Skeletal muscle tissue (tissue), 4 donors: ENCODE results near the gene CCN2. TPM values are rescaled to one million over a fixed set of nuclear protein-coding genes. Genes with fewer than 3 reads are reported as not detected.

Experiments
- H3K27ac ChIP-seq: one replicate; pipeline ENCODE4 v1.7.0; 2013; ENCODE audit warnings: mild to moderate bottlenecking, low read depth, low read length, inconsistent platforms
- H3K27me3 ChIP-seq, 3 donors: one replicate each; pipeline ENCODE4 v1.7.0; 2013; ENCODE audit warnings: low read length in 3 of 3; ENCODE audit not compliant: control insufficient read depth in 3 of 3, insufficient read depth in 3 of 3
- H3K36me3 ChIP-seq, 3 donors: one replicate each; pipeline ENCODE4 v1.7.0; 2013; ENCODE audit warnings: low read length in 3 of 3; ENCODE audit not compliant: control insufficient read depth in 3 of 3, insufficient read depth in 3 of 3
- H3K4me1 ChIP-seq, 3 donors: one replicate each; pipeline ENCODE4 v1.7.0; 2013; ENCODE audit warnings: low read length in 3 of 3, mild to moderate bottlenecking in 3 of 3; ENCODE audit not compliant: control insufficient read depth in 3 of 3, insufficient read depth in 3 of 3
- H3K4me3 ChIP-seq, 3 donors: one replicate each; pipeline ENCODE4 v1.7.0; 2013; ENCODE audit warnings: low read length in 3 of 3
- H3K9ac ChIP-seq, 3 donors: one replicate each; pipeline ENCODE4 v1.7.0; 2013; ENCODE audit warnings: low read length in 3 of 3, mild to moderate bottlenecking in 3 of 3, moderate library complexity in 2 of 3, low read depth in 1 of 3
- H3K9me3 ChIP-seq, 3 donors: one replicate each; pipeline ENCODE4 v1.7.0; 2013; ENCODE audit warnings: low read length in 3 of 3; ENCODE audit not compliant: control insufficient read depth in 3 of 3
- total RNA-seq: library from RNA; depleted of rRNA; stranded (reverse); fragments of >200 nt; gene quantifications from one replicate; pipeline ENCODE4 v1.2.3, GENCODE V29; 2014
- donor health status: Osteomylitis.

Gene CCN2
- total RNA-seq, 1 donor from 2014 or later = 29.7 TPM

DNA sequence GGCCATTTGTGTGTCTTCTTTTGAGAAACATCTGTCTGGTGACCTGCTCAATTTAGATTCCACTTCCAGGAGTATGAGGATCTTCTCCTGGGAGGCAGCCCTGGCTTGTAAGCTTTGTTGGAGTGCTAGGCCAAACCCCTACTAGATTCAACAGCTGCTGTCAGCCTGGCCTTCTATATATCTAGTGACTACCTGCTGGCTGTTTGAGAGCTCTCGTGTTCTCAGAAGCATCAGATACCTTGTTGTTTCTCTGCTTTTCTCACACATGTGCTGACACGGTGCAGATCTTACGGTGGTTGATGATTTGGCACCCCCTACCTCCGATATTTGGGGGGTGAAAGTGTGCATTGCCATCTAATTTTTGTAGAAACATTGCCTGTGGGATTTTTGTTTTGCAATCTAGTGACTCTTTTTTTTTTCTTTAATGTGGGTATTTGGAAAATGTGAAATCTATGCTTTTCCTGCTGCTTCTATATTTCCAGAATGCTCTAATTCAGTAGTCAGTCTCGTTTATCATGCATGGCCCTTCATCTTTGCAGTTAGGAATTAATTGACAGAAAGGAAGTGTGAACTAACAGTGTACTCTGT is 4.7 kb downstream of the CCN2 start:
- Histone ChIP-seq H3K4me1 (peaks cover 7 to 10% (median 9%) of the 10 kb centered on the region in 3 donors), H3K36me3 (peaks cover 0 to 3% (median 0%) of the 10 kb centered on the region in 3 donors), H3K27me3 (peaks cover 0 to 19% (median 16%) of the 10 kb centered on the region in 3 donors), H3K4me3 (no peak overlapping the region), H3K27ac (no peak overlapping the region), H3K9ac (no peak overlapping the region), H3K9me3 (no peaks in the 10 kb centered on the region)

DNA sequence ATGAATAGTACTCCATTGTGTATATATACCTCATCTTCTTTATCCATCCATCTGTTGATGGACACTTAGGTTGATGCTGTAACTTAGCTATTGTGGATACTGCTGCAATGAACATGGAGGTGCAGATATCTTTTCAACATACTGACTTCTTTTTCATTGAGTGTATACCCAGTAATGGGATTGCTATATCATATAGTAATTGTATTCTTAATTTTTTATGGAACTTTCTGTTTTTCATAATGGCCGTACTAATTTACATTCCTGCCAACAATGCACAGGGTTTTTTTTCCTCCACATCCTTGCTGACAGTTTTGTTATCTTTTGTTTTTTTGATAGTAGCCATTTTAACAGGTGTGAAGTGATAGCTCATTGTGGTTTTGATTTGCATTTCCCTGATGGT is 5.2 kb downstream of the CCN2 start:
- no peak overlapping the region for H3K9ac ChIP-seq

DNA sequence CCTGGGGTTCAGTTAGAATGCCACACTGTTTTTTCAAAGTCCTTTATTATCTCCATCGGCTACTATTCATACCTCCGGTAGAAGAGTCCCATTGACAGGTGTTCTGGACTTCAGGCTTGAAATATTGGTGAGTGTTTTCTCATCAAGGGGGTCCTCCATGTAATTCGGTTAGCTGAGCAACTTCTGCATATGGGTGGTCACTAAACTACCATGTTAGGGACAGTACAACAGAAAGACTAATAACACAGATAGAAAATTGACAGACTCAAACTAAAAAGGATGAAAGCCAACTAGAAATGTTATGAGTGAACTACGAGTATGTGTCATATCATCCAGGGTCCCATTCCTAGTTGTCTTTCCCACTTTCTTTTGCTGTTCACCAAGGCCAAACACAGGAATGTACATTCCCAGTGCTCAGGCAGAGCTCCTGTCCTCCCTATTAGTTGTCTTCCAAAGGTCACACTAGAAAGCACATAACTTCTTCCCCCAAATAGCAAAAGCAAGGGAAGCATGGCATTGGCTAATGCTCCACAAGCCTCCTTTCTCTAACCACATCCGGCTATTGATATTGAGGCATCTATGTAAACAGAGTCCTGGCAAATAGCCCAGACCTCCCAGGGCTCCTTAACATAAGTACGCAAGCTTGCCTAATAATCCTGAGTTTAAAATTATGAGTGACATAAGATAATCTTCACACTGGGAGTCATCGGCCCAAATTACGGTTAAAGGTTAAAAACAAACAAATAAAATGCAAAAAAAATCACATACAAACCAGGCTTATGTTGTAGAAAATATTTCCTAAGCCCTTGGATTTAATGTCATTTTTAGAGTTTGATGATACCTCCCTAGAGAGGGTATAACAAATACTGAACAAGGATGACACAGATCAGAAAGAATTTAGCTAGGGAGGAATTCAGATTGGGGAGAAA is 13.2 kb downstream of the CCN2 start:
- no peaks in the 10 kb centered on the region for H3K27me3 ChIP-seq
- H3K4me1 ChIP-seq = peaks cover 0 to 3% (median 0%) of the 10 kb centered on the region in 3 donors
- no peaks in the 10 kb centered on the region for H3K9me3 ChIP-seq
- no peak overlapping the region for H3K9ac ChIP-seq
- H3K4me3 ChIP-seq = no peak overlapping the region
- H3K27ac ChIP-seq = peak overlapping the region; percentile 2
- no peaks in the 10 kb centered on the region for H3K36me3 ChIP-seq

More for the DNA sequence above, 5.2 kb downstream of the CCN2 start:
- no peak overlapping the region for H3K4me3 ChIP-seq
- H3K9me3 ChIP-seq = no peaks in the 10 kb centered on the region
- peaks cover 0 to 3% (median 0%) of the 10 kb centered on the region in 3 donors for H3K36me3 ChIP-seq
- H3K27me3 ChIP-seq = peaks cover 0 to 19% (median 16%) of the 10 kb centered on the region in 3 donors
- H3K27ac ChIP-seq = no peak overlapping the region
- peaks cover 7 to 10% (median 9%) of the 10 kb centered on the region in 3 donors for H3K4me1 ChIP-seq

DNA sequence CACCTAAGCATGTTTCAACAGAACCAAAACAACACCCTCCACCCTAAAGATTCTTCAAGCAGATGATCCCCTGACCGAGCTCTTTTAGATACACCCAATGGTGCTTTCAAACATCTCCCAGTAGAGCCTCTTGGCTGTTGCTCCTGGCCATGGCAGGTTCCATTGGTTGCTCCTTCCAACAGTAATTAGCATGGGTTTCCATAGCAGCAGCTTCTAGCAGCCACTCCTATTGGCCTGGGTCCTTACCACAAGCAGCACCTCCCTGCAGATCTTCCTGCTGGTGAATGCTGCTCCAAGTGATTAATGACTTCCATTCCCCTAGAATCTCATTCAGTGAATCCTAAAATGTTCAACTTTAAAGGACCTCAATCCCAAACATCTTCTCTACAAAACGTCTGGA is 13.9 kb downstream of the CCN2 start:
- Histone ChIP-seq H3K4me3 (no peak overlapping the region), H3K9ac (no peak overlapping the region), H3K27ac (peak overlapping the region; percentile 2), H3K36me3 (no peaks in the 10 kb centered on the region), H3K9me3 (no peaks in the 10 kb centered on the region), H3K4me1 (peaks cover 0 to 3% (median 0%) of the 10 kb centered on the region in 3 donors), H3K27me3 (no peaks in the 10 kb centered on the region)

DNA sequence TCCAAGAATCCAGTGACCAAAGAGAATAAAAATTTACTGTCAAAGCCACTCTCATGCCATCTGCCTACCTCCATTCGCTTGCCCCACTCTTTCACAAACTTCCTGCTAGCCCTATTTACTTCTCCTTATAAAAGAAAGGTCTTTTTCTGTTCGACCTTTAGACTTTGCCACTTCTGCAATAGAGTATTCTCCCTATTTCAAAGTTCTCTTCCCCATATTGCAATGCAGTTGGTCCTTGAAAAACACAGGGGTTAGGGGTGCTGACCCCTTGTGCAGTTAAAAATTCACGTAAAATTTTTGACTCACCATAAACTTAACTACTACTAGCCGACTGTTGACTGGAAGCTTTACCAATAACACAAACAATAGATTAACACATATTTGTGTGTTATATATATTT is 15.0 kb downstream of the CCN2 start:
- Histone ChIP-seq H3K27ac (no peak overlapping the region), H3K4me1 (peaks cover 0 to 3% (median 0%) of the 10 kb centered on the region in 3 donors), H3K36me3 (no peaks in the 10 kb centered on the region), H3K9me3 (no peaks in the 10 kb centered on the region), H3K27me3 (no peaks in the 10 kb centered on the region), H3K4me3 (no peak overlapping the region), H3K9ac (no peak overlapping the region)

DNA sequence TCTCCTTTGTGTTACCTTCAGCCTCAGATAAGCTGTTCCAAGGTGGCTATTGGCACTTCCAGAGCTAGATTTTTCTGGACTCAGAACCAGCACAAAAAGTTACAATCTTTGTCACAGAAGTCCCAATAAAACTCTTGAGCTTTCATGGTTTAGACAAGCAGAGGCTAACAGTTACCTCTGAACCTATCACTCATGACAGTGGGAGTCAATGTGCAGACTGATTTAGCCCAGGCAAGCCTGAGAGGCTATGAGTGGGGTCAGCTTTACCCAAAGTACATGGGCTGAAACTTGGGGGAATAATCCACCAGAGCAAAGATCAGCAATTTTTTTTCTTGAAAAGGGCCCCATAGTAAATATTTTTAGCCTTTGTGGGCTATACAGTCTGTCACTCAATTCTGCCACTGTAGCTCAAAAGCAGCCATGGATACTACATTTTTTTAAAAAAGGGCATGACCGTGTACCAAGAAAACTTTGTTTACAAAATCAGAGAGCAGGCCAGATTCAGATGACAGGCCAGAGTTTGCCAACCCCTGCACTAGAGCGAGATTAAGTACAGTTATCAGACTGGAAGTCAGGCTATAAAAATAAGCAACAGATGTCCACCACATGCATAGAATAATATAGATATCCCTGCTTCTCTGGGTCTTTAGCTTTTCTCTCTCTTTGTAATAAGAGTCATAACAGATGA is 20.0 kb downstream of the CCN2 start:
- Histone ChIP-seq H3K4me3 (no peak overlapping the region), H3K9me3 (no peaks in the 10 kb centered on the region), H3K27me3 (no peaks in the 10 kb centered on the region), H3K4me1 (no peaks in the 10 kb centered on the region), H3K36me3 (no peaks in the 10 kb centered on the region), H3K9ac (no peak overlapping the region), H3K27ac (no peak overlapping the region)

DNA sequence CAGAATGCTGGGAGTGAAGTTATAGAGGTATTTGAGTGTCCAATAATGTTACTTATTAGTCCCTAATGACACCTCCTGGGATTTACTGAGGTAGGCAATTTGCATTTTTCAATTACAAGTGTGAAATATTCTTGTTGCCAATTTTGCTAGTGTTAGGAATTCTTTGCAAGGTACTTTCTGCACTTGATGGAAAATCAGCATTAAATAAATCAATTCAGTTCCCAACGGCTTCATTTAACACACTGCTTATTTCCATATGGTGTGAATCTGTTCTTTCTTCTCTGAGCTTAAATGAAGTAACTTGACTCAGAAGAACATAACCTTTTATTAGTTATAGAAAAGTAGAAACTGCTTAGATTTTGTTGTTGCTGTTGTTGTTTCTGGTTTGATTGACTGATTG is 21.2 kb downstream of the CCN2 start:
- H3K4me1 ChIP-seq = no peaks in the 10 kb centered on the region
- no peak overlapping the region for H3K4me3 ChIP-seq
- no peaks in the 10 kb centered on the region for H3K27me3 ChIP-seq
- no peak overlapping the region for H3K27ac ChIP-seq
- no peak overlapping the region for H3K9ac ChIP-seq
- no peaks in the 10 kb centered on the region for H3K36me3 ChIP-seq
- H3K9me3 ChIP-seq = no peaks in the 10 kb centered on the region

DNA sequence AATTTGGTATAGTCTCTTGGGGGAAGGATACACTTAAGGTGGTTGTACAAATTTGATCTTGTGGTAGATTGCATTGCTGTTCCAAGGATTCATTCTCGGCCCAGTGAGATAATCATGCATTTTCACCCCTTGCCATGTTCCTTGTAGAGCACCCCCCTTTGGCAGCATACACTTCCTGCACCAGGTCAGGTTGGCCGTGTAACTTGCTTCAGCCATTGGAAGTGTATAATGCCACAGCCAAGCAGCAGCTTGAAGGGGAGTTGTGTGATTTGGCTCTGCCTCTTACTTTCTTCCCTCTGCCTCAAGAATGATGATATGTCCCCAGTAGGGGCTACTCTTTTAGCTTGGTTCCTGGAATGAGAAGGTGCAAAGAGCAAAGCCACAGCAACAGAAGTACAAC is 21.9 kb downstream of the CCN2 start:
- no peaks in the 10 kb centered on the region for H3K27me3 ChIP-seq
- H3K9ac ChIP-seq = no peak overlapping the region
- no peak overlapping the region for H3K27ac ChIP-seq
- H3K9me3 ChIP-seq = no peaks in the 10 kb centered on the region
- H3K4me1 ChIP-seq = no peaks in the 10 kb centered on the region
- H3K36me3 ChIP-seq = no peaks in the 10 kb centered on the region
- no peak overlapping the region for H3K4me3 ChIP-seq

DNA sequence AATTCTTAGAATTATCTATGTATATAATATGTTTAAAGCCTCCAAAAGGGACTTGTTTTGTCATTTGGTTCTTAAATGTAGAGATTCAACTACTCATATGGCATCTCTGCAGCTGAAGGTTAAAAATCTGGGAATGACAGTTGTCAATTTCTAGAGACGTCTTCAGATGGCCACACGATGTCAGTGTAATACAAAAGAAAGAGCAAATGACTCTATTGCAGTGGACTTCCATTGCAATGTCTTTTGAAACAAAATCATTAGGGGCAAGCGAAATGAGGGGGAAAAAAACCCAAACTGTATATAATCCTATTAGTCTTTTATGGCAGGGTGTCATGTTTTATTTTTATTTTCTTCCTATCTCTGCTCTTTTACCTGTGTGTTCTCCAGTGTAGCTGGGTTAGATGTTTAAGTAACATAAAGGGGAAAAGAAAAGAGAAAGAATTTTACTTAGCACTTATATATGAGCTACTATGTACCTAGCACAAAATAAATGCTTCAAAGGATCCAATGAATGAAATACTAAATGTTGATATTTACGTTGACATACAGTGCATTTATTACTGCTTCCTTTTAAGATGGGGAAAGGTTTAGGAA is 26.2 kb downstream of the CCN2 start:
- Histone ChIP-seq H3K27me3 (no peaks in the 10 kb centered on the region), H3K9ac (no peak overlapping the region), H3K4me3 (no peak overlapping the region), H3K27ac (no peak overlapping the region), H3K9me3 (peaks cover 0 to 3% (median 0%) of the 10 kb centered on the region in 3 donors), H3K36me3 (no peaks in the 10 kb centered on the region), H3K4me1 (no peaks in the 10 kb centered on the region)
